OCI-LY1 (cell line): Measurements from ENCODE around the gene SMCHD1.

Experiments used
- CTCF ChIP-seq: fragments of 200-600 bp; sonication (generic), shearing (Covaris generic); IDR thresholded peaks from 2 replicates; pipeline ENCODE4 v1.5.1; 2017; ENCODE audit warnings: mild to moderate bottlenecking, antibody characterized with exemption, low read length, moderate library complexity, mixed read lengths
- EZH2 ChIP-seq: fragments of 200-600 bp; sonication (generic), shearing (Covaris generic); IDR thresholded peaks from 2 replicates; pipeline ENCODE4 v1.8.0; 2017; ENCODE audit warnings: borderline replicate concordance, mixed run types, mild to moderate bottlenecking, antibody characterized with exemption, low read length, moderate library complexity, mixed read lengths

- TF ChIP-seq EZH2: no peak
- TF ChIP-seq CTCF: no peak
Observed at GRCh38 chr18:2736823-2737222, 81.3 kb downstream of the SMCHD1 start.
